Activated CD4-positive, CD25-positive, alpha-beta regulatory T cell treated with anti-CD3 and anti-CD28 coated beads, Interleukin-2, amount 50 U/mL, for 24 hours (primary cell): ENCODE results near the gene PHKA2.

Source experiments
- ATAC-seq, 2 donors: fragments of 150-1000 bp; cut with Tn5 transposase; one replicate each; pipeline ENCODE4 v1.10.0; 2021; ENCODE audit warnings: mild to moderate bottlenecking in 1 of 2, moderate library complexity in 1 of 2

PHKA2 gene

GRCh38 chrX:18924507-18925088 is 59.3 kb downstream of the PHKA2 start:
- ATAC-seq = no peak

GRCh38 chrX:18920566-18920965 is 63.3 kb downstream of the PHKA2 start:
- ATAC-seq = no peak

- ATAC-seq = no peak
Measured at GRCh38 chrX:18920079-18920478, 63.8 kb downstream of the PHKA2 start.

DNA sequence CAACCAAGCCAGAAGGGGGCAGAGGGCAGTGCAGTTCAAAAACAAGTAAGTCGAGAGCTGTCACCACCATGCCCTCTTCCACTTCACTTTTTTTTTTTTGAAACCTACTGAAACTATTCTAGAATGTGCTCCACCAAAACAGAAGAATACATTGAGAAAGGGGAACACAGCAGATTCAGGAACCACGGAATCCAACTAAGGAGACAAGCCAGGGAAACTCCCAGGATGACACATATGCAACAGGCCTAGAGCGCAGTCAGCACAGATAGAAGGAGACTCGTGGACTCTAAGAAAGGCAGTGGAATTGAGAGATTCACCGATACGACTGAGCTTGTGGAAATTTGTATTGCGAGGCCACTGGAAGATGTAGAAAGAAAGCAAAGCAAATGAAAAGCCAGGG is 66.1 kb downstream of the PHKA2 start:
- no peak for ATAC-seq

DNA sequence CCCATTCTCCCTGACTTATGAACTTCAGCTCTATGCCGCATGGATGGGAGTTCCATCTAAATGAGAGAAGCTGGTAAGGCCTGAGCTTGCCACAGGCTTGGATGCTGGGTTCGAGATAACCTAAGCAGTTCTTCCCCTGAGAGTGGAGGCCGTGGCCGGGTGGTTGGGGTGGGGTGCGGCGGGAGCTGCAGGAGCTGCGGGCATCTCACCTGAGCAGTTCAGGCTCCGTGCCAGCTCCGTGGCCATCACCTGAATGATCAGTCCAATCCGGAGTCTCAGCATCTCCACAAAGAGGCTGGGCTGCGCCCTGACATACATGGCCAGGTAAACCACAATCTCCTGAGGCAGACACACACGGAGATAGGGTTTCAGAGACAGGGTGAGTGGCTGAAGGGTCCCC is 77.6 kb downstream of the PHKA2 start:
- no peak for ATAC-seq

- no peak for ATAC-seq
Measured at GRCh38 chrX:18900401-18900976, 83.4 kb downstream of the PHKA2 start.

DNA sequence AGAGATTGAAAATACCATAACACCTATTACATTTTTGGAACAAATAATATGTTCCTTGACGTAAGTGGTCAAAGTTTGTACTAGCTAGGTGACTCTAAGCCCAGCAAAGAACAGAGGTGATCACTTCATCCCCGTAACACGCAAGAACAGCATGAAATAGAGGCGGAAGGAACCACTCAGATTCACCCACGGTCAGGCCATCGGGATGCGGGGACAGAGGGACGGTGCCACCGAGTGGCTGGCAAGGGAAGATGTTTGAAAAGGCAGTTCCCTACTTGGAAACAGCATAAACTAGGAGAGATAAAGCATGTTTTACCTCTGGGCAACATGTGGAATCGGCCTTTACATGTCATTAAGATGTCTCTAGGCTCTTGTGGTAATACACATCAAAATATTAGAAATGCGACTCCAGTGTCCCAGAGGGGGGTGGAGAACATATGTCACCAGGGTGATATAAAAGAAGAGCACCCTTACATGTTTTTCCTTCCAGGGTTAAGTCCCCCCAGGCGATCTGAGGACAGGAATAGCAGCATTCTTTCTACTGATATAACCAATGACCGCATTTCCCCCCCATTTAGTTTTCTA is 84.0 kb downstream of the PHKA2 start:
- no peak for ATAC-seq

- ATAC-seq = no peak
Measured at GRCh38 chrX:18898492-18898891, 85.4 kb downstream of the PHKA2 start.

- ATAC-seq = no peak
Measured at GRCh38 chrX:18898091-18898490, 85.8 kb downstream of the PHKA2 start.

DNA sequence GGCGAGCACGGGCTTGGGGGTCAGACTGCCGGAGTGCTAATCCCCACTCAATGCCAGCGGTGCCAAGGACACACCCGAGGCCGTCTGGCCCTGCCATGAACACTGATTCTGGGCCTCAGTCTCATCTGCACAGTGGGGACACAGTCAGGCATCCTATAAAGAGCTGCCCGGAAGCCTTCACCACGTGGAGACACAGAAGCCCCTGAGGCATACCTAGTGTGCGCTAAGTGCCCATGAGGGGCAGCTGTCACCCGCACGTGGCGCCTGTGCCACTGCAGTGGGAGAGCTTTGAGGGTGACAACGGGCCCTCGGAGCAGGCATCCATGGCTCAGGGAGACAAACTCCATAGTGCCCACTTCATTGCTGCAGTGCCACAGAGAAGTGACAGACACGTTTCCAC is 86.3 kb downstream of the PHKA2 start:
- no peak for ATAC-seq

DNA sequence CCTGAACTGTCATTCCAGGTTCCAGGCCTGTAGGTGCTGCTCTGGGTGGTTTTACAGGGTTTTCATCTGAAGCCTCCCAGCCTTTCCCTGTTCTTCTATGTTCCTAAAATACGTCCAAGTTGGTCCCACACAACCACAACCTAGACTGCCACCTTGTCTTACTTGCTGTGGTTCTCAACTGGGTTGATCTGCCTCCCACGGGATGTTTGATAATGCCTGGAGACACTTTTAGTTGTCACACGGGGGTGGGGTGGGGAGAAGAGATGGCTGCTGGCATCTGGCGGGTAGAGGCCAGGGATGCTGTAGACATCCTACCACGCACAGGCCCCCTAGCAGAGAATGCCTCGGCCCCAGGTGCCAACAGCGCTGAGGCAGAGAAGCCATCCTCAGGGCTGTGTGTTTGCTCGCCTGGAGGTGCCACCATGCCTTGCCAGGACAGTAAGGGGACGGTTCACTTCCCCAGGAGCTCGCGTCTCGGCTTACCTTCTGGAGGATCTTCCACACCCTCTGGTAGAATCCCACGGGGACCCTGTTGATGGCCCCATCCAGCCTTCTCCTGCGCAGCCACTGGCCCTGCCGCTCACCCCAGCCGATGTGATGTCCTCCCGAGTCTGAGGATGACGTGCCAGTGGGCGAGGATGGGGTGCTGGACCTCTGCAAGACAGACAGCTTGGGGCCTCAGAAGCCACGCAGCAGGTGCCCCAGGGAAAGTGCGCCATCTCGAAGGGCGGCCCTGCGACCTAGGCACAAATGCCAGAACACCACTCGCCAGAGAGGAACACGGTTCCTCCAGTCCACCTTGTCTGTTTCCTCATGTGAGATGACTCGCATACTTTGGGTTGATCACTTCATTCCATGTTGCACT is 87.0 kb downstream of the PHKA2 start:
- ATAC-seq = no peak

- ATAC-seq = no peak
Measured at GRCh38 chrX:18895189-18895951, 88.5 kb downstream of the PHKA2 start.

- ATAC-seq = no peak
Measured at GRCh38 chrX:18894156-18894555, 89.8 kb downstream of the PHKA2 start.

DNA sequence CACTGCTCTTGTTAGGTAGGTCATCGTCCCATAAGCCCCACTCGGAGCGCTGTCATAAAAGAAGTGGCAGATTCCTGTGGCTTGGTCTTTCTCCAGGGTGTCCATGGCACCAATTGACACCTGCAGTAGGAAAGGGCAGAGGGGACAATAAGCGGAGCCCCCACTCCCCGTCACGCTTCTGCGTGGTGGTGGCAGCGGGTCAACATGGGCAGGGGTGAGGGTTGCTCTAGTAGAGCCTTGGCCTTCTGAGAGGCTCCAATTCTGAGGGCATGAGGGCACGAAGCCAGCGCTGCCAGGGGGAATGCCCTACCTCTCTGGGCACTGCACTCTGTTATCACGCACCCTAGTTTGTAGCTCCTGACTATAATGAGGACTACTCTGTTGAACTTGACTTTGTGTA is 90.4 kb downstream of the PHKA2 start:
- ATAC-seq = no peak

GRCh38 chrX:18892899-18893298 is 91.0 kb downstream of the PHKA2 start:
- no peak for ATAC-seq

GRCh38 chrX:18891548-18891945 is 92.4 kb downstream of the PHKA2 start:
- ATAC-seq = no peak

GRCh38 chrX:18890724-18891547 is 93.0 kb downstream of the PHKA2 start:
- ATAC-seq = no peak

GRCh38 chrX:18890049-18890381 is 93.9 kb downstream of the PHKA2 start:
- ATAC-seq = no peak

DNA sequence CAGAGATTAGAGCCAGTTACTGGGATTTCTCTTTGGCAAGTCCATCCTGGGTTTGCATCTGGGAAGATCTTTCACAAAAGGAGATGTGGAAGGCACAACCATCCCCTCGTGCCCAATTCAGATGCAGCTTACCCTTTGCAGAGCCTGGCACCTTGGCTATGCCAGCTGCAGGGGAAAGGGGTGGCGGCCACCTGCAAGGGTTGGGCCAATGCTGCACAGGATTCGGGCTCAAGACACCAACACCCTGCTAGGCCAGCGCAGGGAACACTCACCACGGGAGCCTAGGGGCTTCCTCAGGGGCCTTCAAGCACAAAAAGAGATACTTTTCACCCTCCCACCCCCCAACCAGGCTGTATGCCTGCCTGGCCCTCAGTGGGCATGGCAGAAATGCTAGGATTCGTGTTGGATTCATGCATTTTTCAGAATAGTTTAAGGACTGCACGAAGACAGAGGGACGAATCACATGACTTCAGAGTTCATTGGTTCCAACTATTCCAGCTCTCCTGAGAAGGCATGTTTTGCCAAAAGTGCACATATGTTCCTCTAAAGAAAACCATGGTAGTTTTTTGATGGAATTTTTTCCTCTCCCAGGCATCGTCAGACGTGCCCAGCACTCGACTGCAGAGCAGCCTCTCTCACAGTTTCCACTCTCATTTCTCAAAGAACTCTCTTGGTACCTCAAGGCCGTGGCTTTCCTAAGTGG is 94.4 kb downstream of the PHKA2 start:
- no peak for ATAC-seq

GRCh38 chrX:18888281-18888680 is 95.6 kb downstream of the PHKA2 start:
- ATAC-seq = no peak

DNA sequence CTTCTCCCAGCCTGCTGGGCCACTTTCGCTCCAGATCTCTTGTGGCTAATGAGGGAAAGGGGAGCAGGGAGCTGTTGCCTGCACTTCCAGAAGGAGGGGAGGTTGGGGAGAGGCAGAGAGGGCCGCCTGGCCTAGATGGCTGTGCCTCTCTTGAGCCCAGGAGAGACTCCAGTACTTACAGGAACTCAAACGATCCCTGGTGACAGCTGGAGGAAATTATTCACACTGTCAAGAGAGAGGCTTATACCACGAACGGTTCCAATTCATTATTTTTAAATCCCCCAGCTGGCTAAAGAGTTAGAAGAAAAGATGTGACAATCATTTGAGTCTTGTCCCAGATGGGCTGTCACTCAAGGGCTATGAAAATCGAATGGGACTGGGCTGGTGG is 96.1 kb downstream of the PHKA2 start:
- ATAC-seq = no peak
